Activated CD4-positive, alpha-beta T cell treated with anti-CD3 and anti-CD28 coated beads, Interleukin-2, amount 10 ng/mL, durations not matched to agents 24 days and 14 days (primary cell): ENCODE data around the gene CIB2. TPM values are rescaled to one million over a fixed set of nuclear protein-coding genes. Genes with fewer than 3 reads are reported as not detected.
A peak's percentile ranks its signal among the peaks of the same experiment; 100 is the strongest.

Experiments used
- DNase-seq: peaks from one replicate; pipeline ENCODE4 v3.0.0; 2022
- H3K27ac Mint-ChIP-seq: one replicate; pipeline ENCODE4 v1.8.0; 2022; ENCODE audit warnings: mild to moderate bottlenecking, mixed read lengths
- H3K27me3 Mint-ChIP-seq: one replicate; pipeline ENCODE4 v1.8.0; 2022; ENCODE audit warnings: mixed read lengths
- H3K36me3 Mint-ChIP-seq: one replicate; pipeline ENCODE4 v1.8.0; 2022; ENCODE audit warnings: low read depth, mild to moderate bottlenecking, mixed read lengths
- H3K4me1 Mint-ChIP-seq: one replicate; pipeline ENCODE4 v1.8.0; 2021; ENCODE audit warnings: mixed read lengths
- H3K4me3 Mint-ChIP-seq: one replicate; pipeline ENCODE4 v1.8.0; 2022; ENCODE audit warnings: mild to moderate bottlenecking, moderate library complexity, mixed read lengths
- H3K9me3 Mint-ChIP-seq: one replicate; pipeline ENCODE4 v1.8.0; 2021; ENCODE audit warnings: mixed read lengths
- intact Hi-C: fragments of 100-400 bp; cut with micrococcal nuclease; formaldehyde crosslinking; loops from one replicate; pipeline ENCODE4 v1.15.1; 2023
- total RNA-seq: library from RNA; stranded (reverse); gene quantifications from 2 replicates; pipeline ENCODE4 v1.2.3, GENCODE V29; 2022

CIB2 gene
- total RNA-seq, 1 donor from 2014 or later: 1.5 TPM

GRCh38 chr15:78093242-78094020 is 37.8 kb downstream of the CIB2 start:
- Mint-ChIP-seq H3K9me3 (no peaks in the 10 kb centered on the region), H3K4me1 (peaks cover 27% of the 10 kb centered on the region), H3K36me3 (no peaks in the 10 kb centered on the region), H3K27me3 (peaks cover 2% of the 10 kb centered on the region), H3K4me3 (no peak overlapping the region), H3K27ac (no peak overlapping the region)
- DNase-seq: no peak
- intact Hi-C loops: no loop called here

GRCh38 chr15:78092261-78093041 is 38.8 kb downstream of the CIB2 start, which contains the start of gene SH2D7:
SH2D7 (plus strand) TSS chr15:78092561; CDS start chr15:78092585, 24 bp downstream.
- peak within 1 kb of the TSS; percentile 10 for H3K27ac Mint-ChIP-seq
- H3K4me3 Mint-ChIP-seq: no peak within 1 kb of the TSS
- peaks cover 2% of the 10 kb centered on the region for H3K27me3 Mint-ChIP-seq
- H3K4me1 Mint-ChIP-seq: peaks cover 30% of the 10 kb centered on the region
- H3K9me3 Mint-ChIP-seq: no peaks in the 10 kb centered on the region
- intact Hi-C loops: no loop called here
- H3K36me3 Mint-ChIP-seq: no peaks in the 10 kb centered on the region
- DNase-seq: no peak

GRCh38 chr15:78090422-78091063 is 40.7 kb downstream of the CIB2 start:
- H3K4me1 Mint-ChIP-seq: peaks cover 32% of the 10 kb centered on the region
- H3K36me3 Mint-ChIP-seq: no peaks in the 10 kb centered on the region
- intact Hi-C loops: no loop called here
- H3K27me3 Mint-ChIP-seq: peaks cover 2% of the 10 kb centered on the region
- no peak overlapping the region for H3K4me3 Mint-ChIP-seq
- no peak for DNase-seq
- H3K27ac Mint-ChIP-seq: no peak overlapping the region
- no peaks in the 10 kb centered on the region for H3K9me3 Mint-ChIP-seq

- peak overlapping the region; percentile 2 for H3K27ac Mint-ChIP-seq
- H3K4me1 Mint-ChIP-seq: peaks cover 31% of the 10 kb centered on the region
- H3K36me3 Mint-ChIP-seq: no peaks in the 10 kb centered on the region
- H3K9me3 Mint-ChIP-seq: no peaks in the 10 kb centered on the region
- H3K27me3 Mint-ChIP-seq: no peaks in the 10 kb centered on the region
- no peak overlapping the region for H3K4me3 Mint-ChIP-seq
- intact Hi-C loops: no loop called here
- no peak for DNase-seq
These were observed 42.5 kb downstream of the CIB2 start for GRCh38 chr15:78088773-78089080.

- Mint-ChIP-seq H3K36me3 (no peaks in the 10 kb centered on the region), H3K4me3 (no peak overlapping the region), H3K27me3 (no peaks in the 10 kb centered on the region), H3K27ac (peak overlapping the region; percentile 2), H3K9me3 (no peaks in the 10 kb centered on the region), H3K4me1 (peaks cover 28% of the 10 kb centered on the region)
- DNase-seq: no peak
- intact Hi-C loops: no loop called here
These were observed 43.1 kb downstream of the CIB2 start for GRCh38 chr15:78087951-78088772.

GRCh38 chr15:78085928-78086327 is 45.3 kb downstream of the CIB2 start:
- Mint-ChIP-seq H3K4me1 (peaks cover 29% of the 10 kb centered on the region), H3K9me3 (no peaks in the 10 kb centered on the region), H3K27me3 (no peaks in the 10 kb centered on the region), H3K36me3 (no peaks in the 10 kb centered on the region), H3K4me3 (no peak overlapping the region), H3K27ac (no peak overlapping the region)
- DNase-seq: no peak
- intact Hi-C loops: no loop called here

GRCh38 chr15:78084449-78084750 is 46.8 kb downstream of the CIB2 start:
- peak overlapping the region; percentile 46 for H3K27ac Mint-ChIP-seq
- DNase-seq: no peak

GRCh38 chr15:78083687-78084448 is 47.4 kb downstream of the CIB2 start:
- intact Hi-C loops: no loop called here
- no peak overlapping the region for H3K4me3 Mint-ChIP-seq
- H3K36me3 Mint-ChIP-seq: no peaks in the 10 kb centered on the region
- no peaks in the 10 kb centered on the region for H3K27me3 Mint-ChIP-seq
- H3K27ac Mint-ChIP-seq: no peak overlapping the region
- peak; percentile 68 for DNase-seq
- peaks cover 27% of the 10 kb centered on the region for H3K4me1 Mint-ChIP-seq
- no peaks in the 10 kb centered on the region for H3K9me3 Mint-ChIP-seq

More at GRCh38 chr15:78084449-78084750, 46.8 kb downstream of the CIB2 start:
- no peaks in the 10 kb centered on the region for H3K27me3 Mint-ChIP-seq
- H3K4me1 Mint-ChIP-seq: peaks cover 26% of the 10 kb centered on the region
- no peaks in the 10 kb centered on the region for H3K36me3 Mint-ChIP-seq
- intact Hi-C loops: no loop called here
- H3K4me3 Mint-ChIP-seq: no peak overlapping the region
- no peaks in the 10 kb centered on the region for H3K9me3 Mint-ChIP-seq

- Mint-ChIP-seq H3K27ac (peak overlapping the region; percentile 86), H3K36me3 (no peaks in the 10 kb centered on the region), H3K4me3 (no peak overlapping the region), H3K4me1 (peaks cover 29% of the 10 kb centered on the region), H3K9me3 (no peaks in the 10 kb centered on the region), H3K27me3 (no peaks in the 10 kb centered on the region)
- DNase-seq: no peak
- intact Hi-C loops: no loop called here
These were observed 48.1 kb downstream of the CIB2 start for GRCh38 chr15:78083186-78083585.

GRCh38 chr15:78082743-78083110 is 48.5 kb downstream of the CIB2 start:
- H3K9me3 Mint-ChIP-seq: no peaks in the 10 kb centered on the region
- peak overlapping the region; percentile 61 for H3K4me3 Mint-ChIP-seq
- intact Hi-C loops: no loop called here
- H3K4me1 Mint-ChIP-seq: peaks cover 30% of the 10 kb centered on the region
- no peaks in the 10 kb centered on the region for H3K27me3 Mint-ChIP-seq
- peak overlapping the region; percentile 86 for H3K27ac Mint-ChIP-seq
- H3K36me3 Mint-ChIP-seq: peaks cover 2% of the 10 kb centered on the region
- DNase-seq: no peak

- no peak for DNase-seq
- peak overlapping the region; percentile 61 for H3K4me3 Mint-ChIP-seq
- peaks cover 2% of the 10 kb centered on the region for H3K36me3 Mint-ChIP-seq
These were observed 49.0 kb downstream of the CIB2 start for GRCh38 chr15:78082106-78082742.

GRCh38 chr15:78080088-78080460 is 51.2 kb downstream of the CIB2 start:
- no peaks in the 10 kb centered on the region for H3K27me3 Mint-ChIP-seq
- peaks cover 5% of the 10 kb centered on the region for H3K36me3 Mint-ChIP-seq
- intact Hi-C loops: no loop called here
- no peak for DNase-seq
- H3K27ac Mint-ChIP-seq: no peak overlapping the region
- H3K9me3 Mint-ChIP-seq: no peaks in the 10 kb centered on the region
- H3K4me1 Mint-ChIP-seq: peaks cover 40% of the 10 kb centered on the region
- H3K4me3 Mint-ChIP-seq: no peak overlapping the region

More at GRCh38 chr15:78082106-78082742, 49.0 kb downstream of the CIB2 start:
- Mint-ChIP-seq H3K27ac (peak overlapping the region; percentile 86), H3K9me3 (no peaks in the 10 kb centered on the region), H3K27me3 (no peaks in the 10 kb centered on the region), H3K4me1 (peaks cover 30% of the 10 kb centered on the region)
- intact Hi-C loops: no loop called here
